Measurements from ENCODE around the gene HELLS. TPM values are rescaled to one million over a fixed set of nuclear protein-coding genes. Genes with fewer than 3 reads are reported as not detected.
"Not testable (repeated sequence)": the region's sequence is repeated elsewhere in the genome, so short reads cannot be mapped to it uniquely, and the experiment has no call there.

HELLS gene
- total RNA-seq, 2 donors from 2014 or later, result 120 to 149 TPM

GRCh38 chr10:94567714-94568307 lies 22.2 kb downstream of the HELLS start:
- not testable (repeated sequence) for H3K4me1 Mint-ChIP-seq (ENCODE audit: low read depth); H3K4me3 Mint-ChIP-seq; ATAC-seq (replicated peaks in 1 of 2); H3K9me3 Mint-ChIP-seq; H3K27me3 Mint-ChIP-seq (ENCODE audit: low read depth); H3K27ac Mint-ChIP-seq; DNase-seq
- peaks cover 9 to 48% of the 10 kb centered on the region in 2 donors for H3K36me3 Mint-ChIP-seq (ENCODE audit: insufficient read depth in 2 of 2)

- ATAC-seq (replicated peaks in 1 of 2) (no peak), DNase-seq (no peak)
- no peaks in the 10 kb centered on the region for H3K27me3 Mint-ChIP-seq (ENCODE audit: low read depth)
- H3K27ac Mint-ChIP-seq, result no peak overlapping the region
- no peak overlapping the region for H3K4me3 Mint-ChIP-seq
- no peaks in the 10 kb centered on the region for H3K9me3 Mint-ChIP-seq
- peaks cover 12 to 57% of the 10 kb centered on the region in 2 donors for H3K36me3 Mint-ChIP-seq (ENCODE audit: insufficient read depth in 2 of 2)
- H3K4me1 Mint-ChIP-seq (ENCODE audit: low read depth), result no peaks in the 10 kb centered on the region
Measured at GRCh38 chr10:94571081-94571480, 25.5 kb downstream of the HELLS start.

DNA sequence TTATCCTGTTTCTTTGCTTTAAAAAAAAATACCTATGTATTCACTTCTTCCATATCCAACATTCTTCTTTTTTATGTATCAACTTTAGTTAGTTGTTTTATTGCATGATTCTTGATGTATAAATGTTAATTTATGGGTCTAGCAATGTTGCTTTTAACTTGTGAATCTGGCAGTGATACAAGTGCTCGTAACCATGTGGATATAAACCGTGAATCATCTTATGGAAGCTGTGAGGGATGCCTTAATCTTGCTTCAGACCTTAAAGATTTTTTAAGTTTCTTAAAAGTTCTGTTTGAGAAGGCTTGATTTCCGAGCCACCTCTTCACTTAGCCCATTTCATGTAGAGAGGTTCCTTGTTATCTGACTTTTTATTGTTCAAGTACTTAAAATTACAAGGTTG lies 25.9 kb downstream of the HELLS start:
- no peaks in the 10 kb centered on the region for H3K9me3 Mint-ChIP-seq
- no peak for ATAC-seq (replicated peaks in 1 of 2)
- H3K27me3 Mint-ChIP-seq (ENCODE audit: low read depth), result no peaks in the 10 kb centered on the region
- no peaks in the 10 kb centered on the region for H3K4me1 Mint-ChIP-seq (ENCODE audit: low read depth)
- peaks cover 9 to 56% of the 10 kb centered on the region in 2 donors for H3K36me3 Mint-ChIP-seq (ENCODE audit: insufficient read depth in 2 of 2)
- no peak overlapping the region for H3K27ac Mint-ChIP-seq
- no peak overlapping the region for H3K4me3 Mint-ChIP-seq
- DNase-seq, result no peak

DNA sequence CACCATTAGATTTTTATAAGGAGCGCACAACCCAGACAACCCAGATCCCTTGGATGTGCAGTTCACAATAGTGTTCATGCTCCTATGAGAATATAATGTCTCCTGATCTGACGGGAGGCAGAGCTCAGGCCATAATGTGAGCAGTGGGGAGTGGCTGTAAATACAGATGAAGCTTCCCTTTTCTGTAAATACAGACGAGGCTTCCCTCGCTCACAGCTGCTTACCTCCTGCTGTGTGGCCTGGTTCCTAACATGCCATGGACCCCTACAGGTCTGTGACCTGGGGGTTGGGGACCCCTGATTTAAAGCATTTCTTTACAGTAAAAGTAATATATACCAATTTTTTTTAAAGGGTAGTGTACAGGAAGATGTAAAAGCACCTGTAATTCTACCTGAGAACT lies 33.2 kb downstream of the HELLS start:
- Mint-ChIP-seq H3K27me3 (ENCODE audit: low read depth) (no peaks in the 10 kb centered on the region), H3K4me3 (no peak overlapping the region), H3K4me1 (ENCODE audit: low read depth) (no peaks in the 10 kb centered on the region), H3K9me3 (no peaks in the 10 kb centered on the region), H3K27ac (no peak overlapping the region), H3K36me3 (ENCODE audit: insufficient read depth in 2 of 2) (peaks cover 6 to 30% of the 10 kb centered on the region in 2 donors)
- no peak for DNase-seq
- ATAC-seq (replicated peaks in 1 of 2), result no peak

GRCh38 chr10:94583124-94583523 lies 37.5 kb downstream of the HELLS start:
- H3K36me3 Mint-ChIP-seq (ENCODE audit: insufficient read depth in 2 of 2), result peaks cover 3 to 14% of the 10 kb centered on the region in 2 donors
- H3K27ac Mint-ChIP-seq, result no peak overlapping the region
- ATAC-seq (replicated peaks in 1 of 2) (no peak), DNase-seq (no peak)
- H3K9me3 Mint-ChIP-seq, result no peaks in the 10 kb centered on the region
- peaks cover 3% of the 10 kb centered on the region for H3K4me1 Mint-ChIP-seq (ENCODE audit: low read depth)
- H3K4me3 Mint-ChIP-seq, result no peak overlapping the region
- no peaks in the 10 kb centered on the region for H3K27me3 Mint-ChIP-seq (ENCODE audit: low read depth)

DNA sequence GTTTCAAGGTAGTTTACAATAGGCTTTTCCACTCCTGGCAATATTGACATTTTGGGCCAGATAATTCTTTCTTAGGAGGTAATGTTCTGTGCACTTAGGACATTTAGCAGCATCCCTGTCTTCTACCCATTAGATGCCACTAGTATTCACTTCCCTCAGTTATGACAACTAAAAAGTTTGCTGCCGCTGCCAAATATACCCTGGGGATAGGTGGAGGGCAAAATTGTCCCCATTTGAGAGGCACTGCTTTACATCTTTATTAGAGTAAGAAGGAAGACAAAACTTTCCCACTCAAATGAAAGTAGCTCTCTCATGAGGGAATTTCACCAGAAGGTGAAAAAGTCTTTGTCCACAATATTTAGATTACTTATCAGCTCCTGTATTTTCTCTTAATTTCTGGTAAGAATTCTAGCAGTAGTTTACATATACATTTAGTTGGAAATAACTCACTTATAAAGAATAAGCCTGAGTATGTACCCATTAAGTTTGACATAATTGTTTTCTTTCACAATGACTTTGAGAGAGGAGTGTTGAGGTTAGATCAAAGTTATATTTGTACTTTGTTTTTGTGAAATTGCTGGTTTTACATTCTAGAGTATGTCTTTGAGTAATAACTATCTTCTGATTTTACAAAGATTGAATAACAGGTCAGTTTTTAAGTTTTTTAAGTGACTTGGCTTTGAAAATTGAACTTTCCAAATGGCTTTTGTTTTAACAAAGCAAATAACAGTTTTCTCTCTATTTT lies 46.0 kb downstream of the HELLS start:
- Mint-ChIP-seq H3K4me1 (ENCODE audit: low read depth) (peaks cover 37% of the 10 kb centered on the region), H3K36me3 (ENCODE audit: insufficient read depth in 2 of 2) (peaks cover 10 to 58% of the 10 kb centered on the region in 2 donors), H3K27me3 (ENCODE audit: low read depth) (no peaks in the 10 kb centered on the region), H3K4me3 (peak overlapping the region; percentile 59 to 86), H3K27ac (peak overlapping the region; percentile 88), H3K9me3 (no peaks in the 10 kb centered on the region)
- DNase-seq, result no peak
- peak; percentile 96 to 98 for ATAC-seq (replicated peaks in 1 of 2)

DNA sequence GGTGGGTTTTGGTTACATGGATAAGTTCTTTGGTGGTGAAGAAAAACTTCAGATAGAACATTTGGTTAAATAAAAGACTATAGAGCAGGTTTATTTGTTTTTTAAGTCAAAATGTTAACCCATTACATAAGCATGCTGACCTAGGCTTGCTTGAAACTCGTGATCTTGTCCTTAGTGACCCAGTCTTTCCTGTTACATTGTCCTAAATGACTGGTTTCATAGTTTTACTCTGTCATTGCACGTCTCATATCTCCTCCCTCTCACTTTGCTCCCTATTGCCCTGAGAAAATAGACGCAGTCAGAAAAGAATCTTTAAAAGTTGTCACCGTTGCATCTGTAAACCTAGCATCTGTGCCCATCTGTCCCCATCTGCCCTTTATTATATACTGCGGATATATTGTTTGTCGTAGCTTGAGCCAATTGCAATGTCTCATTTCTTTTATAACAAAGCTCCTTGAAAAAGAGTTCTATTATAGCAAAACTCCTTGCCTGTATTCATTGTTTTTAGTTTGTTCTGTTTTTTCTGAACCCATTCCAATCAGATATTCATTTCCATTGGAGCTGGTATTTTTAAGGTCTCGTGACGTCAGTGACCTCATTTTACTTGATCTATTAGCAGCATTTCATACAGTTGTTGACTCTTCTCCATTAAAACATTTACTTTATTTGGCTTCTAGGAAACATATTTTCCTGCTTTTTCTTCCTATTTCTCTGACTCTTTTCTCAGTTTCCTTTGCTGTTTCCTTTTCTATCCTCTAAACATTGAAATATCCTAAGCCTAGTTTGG lies 57.3 kb downstream of the HELLS start:
- H3K4me3 Mint-ChIP-seq, result peak overlapping the region in 1 of 2 donors; percentile 12
- H3K36me3 Mint-ChIP-seq (ENCODE audit: insufficient read depth in 2 of 2), result peaks cover 17 to 59% of the 10 kb centered on the region in 2 donors

DNA sequence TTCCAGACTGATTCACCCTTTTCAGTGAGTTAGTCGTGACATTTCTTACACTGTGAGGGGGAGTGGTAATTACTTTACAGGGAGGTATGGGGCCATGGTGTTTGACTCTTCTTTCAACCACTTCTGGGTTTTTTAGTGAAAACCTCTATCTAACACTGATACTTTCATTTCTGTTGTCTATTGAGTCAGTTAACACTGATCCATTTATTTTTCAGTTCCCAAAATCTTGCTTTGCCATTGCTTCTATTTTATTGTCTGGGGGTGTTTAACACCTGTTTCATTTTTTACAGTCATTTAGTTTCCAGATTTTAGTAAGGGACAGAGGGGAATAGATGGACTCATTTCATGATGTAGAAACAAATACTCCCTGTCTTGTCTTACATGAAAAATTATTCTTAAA lies 61.5 kb downstream of the HELLS start:
- H3K27me3 Mint-ChIP-seq (ENCODE audit: low read depth), result no peaks in the 10 kb centered on the region
- ATAC-seq (replicated peaks in 1 of 2), result peak; percentile 91 to 93
- H3K4me1 Mint-ChIP-seq (ENCODE audit: low read depth), result peaks cover 64% of the 10 kb centered on the region
- peak in 1 of 2 donors; percentile 8 for DNase-seq
- H3K9me3 Mint-ChIP-seq, result no peaks in the 10 kb centered on the region
- peak overlapping the region; percentile 97 for H3K27ac Mint-ChIP-seq
- H3K4me3 Mint-ChIP-seq, result peak overlapping the region; percentile 38 to 82
- H3K36me3 Mint-ChIP-seq (ENCODE audit: insufficient read depth in 2 of 2), result peaks cover 11 to 52% of the 10 kb centered on the region in 2 donors

More for the DNA sequence above, 57.3 kb downstream of the HELLS start:
- peak in 1 of 2 donors; percentile 18 for ATAC-seq (replicated peaks in 1 of 2)
- H3K4me1 Mint-ChIP-seq (ENCODE audit: low read depth), result peaks cover 56% of the 10 kb centered on the region
- no peaks in the 10 kb centered on the region for H3K9me3 Mint-ChIP-seq
- H3K27ac Mint-ChIP-seq, result peak overlapping the region; percentile 29
- H3K27me3 Mint-ChIP-seq (ENCODE audit: low read depth), result no peaks in the 10 kb centered on the region
- no peak for DNase-seq

- H3K27me3 Mint-ChIP-seq (ENCODE audit: low read depth), result no peaks in the 10 kb centered on the region
- H3K27ac Mint-ChIP-seq, result no peak overlapping the region
- peaks cover 50% of the 10 kb centered on the region for H3K4me1 Mint-ChIP-seq (ENCODE audit: low read depth)
- ATAC-seq (replicated peaks in 1 of 2) (no peak), DNase-seq (no peak)
- peak overlapping the region in 1 of 2 donors; percentile 33 for H3K4me3 Mint-ChIP-seq
- no peaks in the 10 kb centered on the region for H3K9me3 Mint-ChIP-seq
- H3K36me3 Mint-ChIP-seq (ENCODE audit: insufficient read depth in 2 of 2), result peaks cover 5 to 41% of the 10 kb centered on the region in 2 donors
Measured at GRCh38 chr10:94608559-94608958, 63.0 kb downstream of the HELLS start.

GRCh38 chr10:94614558-94614957 lies 69.0 kb downstream of the HELLS start:
- H3K4me1 Mint-ChIP-seq (ENCODE audit: low read depth), result peaks cover 29% of the 10 kb centered on the region
- H3K4me3 Mint-ChIP-seq, result no peak overlapping the region
- peaks cover 1 to 16% of the 10 kb centered on the region in 2 donors for H3K36me3 Mint-ChIP-seq (ENCODE audit: insufficient read depth in 2 of 2)
- DNase-seq (no peak), ATAC-seq (replicated peaks in 1 of 2) (no peak)
- no peaks in the 10 kb centered on the region for H3K27me3 Mint-ChIP-seq (ENCODE audit: low read depth)
- H3K9me3 Mint-ChIP-seq, result no peaks in the 10 kb centered on the region
- no peak overlapping the region for H3K27ac Mint-ChIP-seq

- no peak for DNase-seq
- Mint-ChIP-seq H3K4me1 (ENCODE audit: low read depth) (peaks cover 18% of the 10 kb centered on the region), H3K27ac (no peak overlapping the region), H3K36me3 (ENCODE audit: insufficient read depth in 2 of 2) (peaks cover 1 to 2% of the 10 kb centered on the region in 2 donors), H3K9me3 (no peaks in the 10 kb centered on the region), H3K4me3 (no peak overlapping the region), H3K27me3 (ENCODE audit: low read depth) (no peaks in the 10 kb centered on the region)
- peak; percentile 7 to 34 for ATAC-seq (replicated peaks in 1 of 2)
Measured at GRCh38 chr10:94617389-94617944, 71.9 kb downstream of the HELLS start.

GRCh38 chr10:94622666-94623205 lies 77.1 kb downstream of the HELLS start:
- Mint-ChIP-seq H3K4me3 (no peak overlapping the region), H3K27ac (no peak overlapping the region), H3K9me3 (no peaks in the 10 kb centered on the region), H3K36me3 (ENCODE audit: insufficient read depth in 2 of 2) (peaks cover 0 to 2% of the 10 kb centered on the region in 2 donors), H3K27me3 (ENCODE audit: low read depth) (peaks cover 12% of the 10 kb centered on the region), H3K4me1 (ENCODE audit: low read depth) (peaks cover 4% of the 10 kb centered on the region)
- no peak for ATAC-seq (replicated peaks in 1 of 2)
- DNase-seq, result no peak

All from activated T-cell treated with anti-CD3 and anti-CD28 coated beads, Interleukin-2, amount 50 U/mL, for 72 hours (primary cell).